GM12892 (cell line): Measurements from ENCODE around the gene N4BP2L1.
A peak's percentile ranks its signal among the peaks of the same experiment; 100 is the strongest.

Experiments
- DNase-seq: peaks from one replicate; pipeline ENCODE4 v3.0.0; 2011; ENCODE audit not compliant: insufficient read length
- FAIRE-seq: peaks from 2 replicates; lab custom pipeline; 2011; peaks lifted over from hg19 to GRCh38; lab: Jason Lieb, UNC
- POLR2A ChIP-seq: IDR thresholded peaks from 2 replicates; pipeline ENCODE4 v1.6.1; 2011; ENCODE audit warnings: low read depth, low read length, control low read depth
- POLR2AphosphoS5 ChIP-seq: IDR thresholded peaks from 2 replicates; pipeline ENCODE4 v1.6.1; 2011; ENCODE audit warnings: low read depth, low read length, control low read depth
- TAF1 ChIP-seq: IDR thresholded peaks from 2 replicates; pipeline ENCODE4 v1.6.1; 2011; ENCODE audit warnings: low read depth, mild to moderate bottlenecking, control low read depth, low read length, borderline replicate concordance

Gene N4BP2L1

GRCh38 chr13:32429433-32429909, 1.5 kb upstream of the N4BP2L1 start:
- DNase-seq, result no peak
- TF ChIP-seq POLR2AphosphoS5, result no peak
- no peak for FAIRE-seq

GRCh38 chr13:32428581-32429432, 877 bp upstream of the N4BP2L1 start:
- FAIRE-seq (peak; percentile 53), DNase-seq (no peak)
- TF ChIP-seq TAF1 (no peak), POLR2A (no peak), POLR2AphosphoS5 (no peak)

- DNase-seq, result peak; percentile 29
- peak; percentile 75 for FAIRE-seq
- TF ChIP-seq POLR2AphosphoS5, result no peak; the same call in 1 of the 2 replicates
- TF ChIP-seq TAF1, result no peak
- TF ChIP-seq POLR2A, result no peak
Observed at GRCh38 chr13:32426990-32427851, 709 bp downstream of the N4BP2L1 start.

DNA sequence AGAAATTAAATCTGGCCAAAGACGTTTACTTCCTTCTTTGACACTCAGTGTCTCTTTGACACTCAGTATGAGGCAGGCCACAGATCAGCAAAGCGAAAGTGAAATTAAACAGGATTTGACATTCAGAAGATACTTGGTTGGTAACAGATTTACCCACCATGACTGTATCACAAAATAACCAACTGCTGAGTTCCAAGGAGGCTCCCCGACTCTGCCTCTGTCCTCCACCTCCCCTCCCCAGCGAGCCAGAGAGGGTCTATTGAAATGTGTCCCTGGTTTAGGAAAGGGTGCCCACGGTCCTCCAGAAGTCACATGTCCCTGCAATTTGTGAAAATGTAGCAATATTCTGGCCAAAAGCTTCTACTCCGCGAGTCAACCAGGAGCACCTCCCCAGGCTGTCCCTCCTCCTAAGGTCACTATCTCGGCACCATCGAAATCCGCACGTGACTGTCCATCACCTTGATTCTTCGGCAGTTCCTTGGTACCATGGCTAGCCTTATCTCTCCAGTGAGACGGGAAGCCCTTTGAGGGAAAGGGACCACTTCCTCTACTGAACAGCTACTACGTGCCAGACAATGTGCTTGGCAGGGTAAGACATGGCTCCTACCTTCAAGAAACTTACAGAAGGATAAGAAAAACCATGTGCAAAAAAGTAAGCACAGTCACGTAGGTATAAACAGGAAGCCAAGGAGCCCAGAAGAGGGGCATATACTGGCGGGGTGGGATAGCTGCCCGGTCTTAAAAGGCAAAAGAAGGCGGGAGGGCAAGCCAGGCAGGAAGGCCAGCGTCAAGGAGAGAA, 1.5 kb downstream of the N4BP2L1 start:
- TF ChIP-seq TAF1, result 0 out of 2 replicates have a peak, but pooled peaks have one; percentile 29
- no peak; the same call in 1 of the 2 replicates for TF ChIP-seq POLR2A
- FAIRE-seq, result peak; percentile 91
- DNase-seq, result no peak

GRCh38 chr13:32425158-32425557, 2.8 kb downstream of the N4BP2L1 start:
- FAIRE-seq (no peak), DNase-seq (no peak)
- TF ChIP-seq POLR2AphosphoS5, result no peak
- no peak for TF ChIP-seq TAF1
- TF ChIP-seq POLR2A, result no peak

DNA sequence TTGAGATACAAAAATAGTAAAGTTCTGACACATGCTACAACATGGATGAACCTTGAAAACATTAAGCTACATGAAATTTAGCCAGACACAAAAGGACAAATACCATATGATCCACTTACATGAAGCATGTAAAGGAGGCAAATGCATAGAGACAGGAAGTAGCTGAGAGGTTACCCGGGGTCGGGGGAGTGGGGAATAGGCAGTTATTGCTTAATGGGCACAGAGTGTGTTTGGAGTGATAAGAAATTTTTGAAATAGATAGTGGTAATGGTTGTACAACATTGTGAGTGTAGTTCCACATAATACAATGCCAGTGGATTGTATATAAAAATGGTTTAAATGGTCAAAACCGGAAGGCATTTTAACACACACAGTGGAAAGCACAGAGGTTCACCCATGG, 4.3 kb downstream of the N4BP2L1 start:
- TF ChIP-seq POLR2AphosphoS5 (no peak), POLR2A (no peak), TAF1 (no peak)
- FAIRE-seq (no peak), DNase-seq (no peak)

- FAIRE-seq (no peak), DNase-seq (no peak)
- no peak for TF ChIP-seq POLR2A
Observed at GRCh38 chr13:32419862-32420261, 8.1 kb downstream of the N4BP2L1 start.

DNA sequence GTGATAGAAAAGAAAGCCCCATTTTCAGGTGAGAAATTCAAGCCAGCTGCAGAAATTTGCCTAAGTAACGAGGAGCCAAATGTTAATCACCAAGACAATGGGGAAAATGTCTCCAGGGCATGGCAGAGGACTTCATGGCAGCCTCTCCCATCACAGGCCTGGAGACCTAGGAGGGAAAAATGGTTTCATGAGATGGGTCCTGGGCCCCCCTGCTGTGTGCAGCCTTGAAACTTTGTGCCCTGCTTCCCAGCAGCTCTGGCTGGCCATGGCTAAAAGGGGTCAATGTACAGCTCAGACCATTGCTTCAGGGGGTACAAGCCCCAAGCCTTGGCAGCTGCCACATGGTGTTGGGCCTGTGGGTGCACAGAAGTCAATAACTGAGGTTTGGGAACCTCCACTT, 9.9 kb downstream of the N4BP2L1 start:
- TF ChIP-seq POLR2AphosphoS5, result no peak
- TF ChIP-seq POLR2A, result no peak
- TF ChIP-seq TAF1, result no peak
- no peak for FAIRE-seq
- no peak for DNase-seq

- FAIRE-seq (no peak), DNase-seq (no peak)
- no peak for TF ChIP-seq POLR2AphosphoS5
- TF ChIP-seq TAF1, result no peak
- no peak for TF ChIP-seq POLR2A
Observed at GRCh38 chr13:32415019-32415418, 12.9 kb downstream of the N4BP2L1 start.

DNA sequence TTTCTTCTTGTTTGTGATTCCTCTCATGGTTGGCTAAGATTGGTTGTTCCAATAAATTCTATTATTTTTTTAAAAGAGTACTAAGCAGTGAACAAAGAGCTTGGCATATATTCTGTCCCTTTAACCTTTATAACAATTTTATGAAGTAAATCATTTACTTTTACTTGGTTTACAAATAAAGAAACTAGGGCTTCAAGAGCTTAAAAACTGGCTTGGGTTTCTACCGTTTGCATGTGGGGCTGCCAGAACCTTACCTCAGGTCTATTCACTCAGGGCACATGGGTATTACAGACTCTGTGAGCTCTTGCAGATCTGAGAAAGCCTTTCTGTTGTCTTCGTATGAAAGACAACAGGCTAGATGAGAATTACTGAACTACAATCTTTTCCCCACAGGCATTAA, 13.3 kb downstream of the N4BP2L1 start:
- TF ChIP-seq POLR2A (no peak), POLR2AphosphoS5 (no peak), TAF1 (no peak)
- FAIRE-seq (no peak), DNase-seq (no peak)

GRCh38 chr13:32413284-32413683, 14.6 kb downstream of the N4BP2L1 start:
- no peak for TF ChIP-seq POLR2AphosphoS5
- no peak for TF ChIP-seq TAF1
- no peak for TF ChIP-seq POLR2A
- DNase-seq (no peak), FAIRE-seq (no peak)
